ENCODE measurements around the gene CSGALNACT2.

The CSGALNACT2 gene

GRCh38 chr10:43202224-43202656 lies 64.0 kb downstream of the CSGALNACT2 start:
- DNase-seq (ENCODE audit: low read depth): peak; percentile 52

- no peak for DNase-seq (ENCODE audit: low read depth)
Observed at GRCh38 chr10:43202657-43203447, 64.6 kb downstream of the CSGALNACT2 start.

GRCh38 chr10:43203448-43204041 lies 65.3 kb downstream of the CSGALNACT2 start:
- no peak for DNase-seq (ENCODE audit: low read depth)

- DNase-seq (ENCODE audit: low read depth): no peak
Observed at GRCh38 chr10:43204042-43204942, 66.0 kb downstream of the CSGALNACT2 start.

- DNase-seq (ENCODE audit: low read depth): peak; percentile 41
Observed at GRCh38 chr10:43204943-43205671, 66.9 kb downstream of the CSGALNACT2 start.

- DNase-seq (ENCODE audit: low read depth): no peak
Observed at GRCh38 chr10:43205681-43206390, 67.6 kb downstream of the CSGALNACT2 start.

- no peak for DNase-seq (ENCODE audit: low read depth)
Observed at GRCh38 chr10:43206391-43207235, 68.4 kb downstream of the CSGALNACT2 start.

GRCh38 chr10:43208147-43209073 lies 70.2 kb downstream of the CSGALNACT2 start:
- DNase-seq (ENCODE audit: low read depth): no peak

- no peak for DNase-seq (ENCODE audit: low read depth)
Observed at GRCh38 chr10:43209074-43209455, 70.8 kb downstream of the CSGALNACT2 start.

GRCh38 chr10:43209651-43210141 lies 71.5 kb downstream of the CSGALNACT2 start:
- DNase-seq (ENCODE audit: low read depth): no peak

GRCh38 chr10:43210556-43210955 lies 72.3 kb downstream of the CSGALNACT2 start:
- DNase-seq (ENCODE audit: low read depth): no peak

- no peak for DNase-seq (ENCODE audit: low read depth)
Observed at GRCh38 chr10:43211030-43211429, 72.8 kb downstream of the CSGALNACT2 start.

- DNase-seq (ENCODE audit: low read depth): no peak
Observed at GRCh38 chr10:43211431-43212042, 73.3 kb downstream of the CSGALNACT2 start.

GRCh38 chr10:43212043-43212721 lies 73.9 kb downstream of the CSGALNACT2 start:
- no peak for DNase-seq (ENCODE audit: low read depth)

GRCh38 chr10:43214071-43214955 lies 76.1 kb downstream of the CSGALNACT2 start:
- DNase-seq (ENCODE audit: low read depth): no peak

GRCh38 chr10:43214956-43215561 lies 76.8 kb downstream of the CSGALNACT2 start:
- DNase-seq (ENCODE audit: low read depth): no peak
